GM23248 (cell line): ENCODE measurements around the gene RASSF5. TPM values are rescaled to one million over a fixed set of nuclear protein-coding genes. Genes with fewer than 3 reads are reported as not detected.

Source experiments
- DNase-seq: peaks from one replicate; pipeline ENCODE4 v3.0.0-alpha.2; 2015
- H2AFZ ChIP-seq: fragments of 200-600 bp; sonication (generic); 2 replicates; pipeline ENCODE4 v1.6.1; 2016; ENCODE audit warnings: antibody characterized with exemption
- H3F3A ChIP-seq: fragments of 200-600 bp; sonication (generic); 2 replicates; pipeline ENCODE4 v1.6.1; 2016; ENCODE audit warnings: mild to moderate bottlenecking, antibody characterized with exemption, mixed run types; ENCODE audit not compliant: insufficient read depth
- H3K27ac ChIP-seq: fragments of 200-600 bp; sonication (generic); 2 replicates; pipeline ENCODE4 v1.5.1; 2016; ENCODE audit warnings: mild to moderate bottlenecking
- H3K27me3 ChIP-seq: fragments of 200-600 bp; sonication (generic); replicated peaks from 2 replicates; pipeline ENCODE4 v1.6.1; 2016; ENCODE audit warnings: mild to moderate bottlenecking; ENCODE audit not compliant: insufficient read depth
- H3K36me3 ChIP-seq: fragments of 200-600 bp; sonication (generic); 2 replicates; pipeline ENCODE4 v1.6.1; 2016; ENCODE audit warnings: low read depth, mild to moderate bottlenecking
- H3K4me1 ChIP-seq: fragments of 200-600 bp; sonication (generic); 2 replicates; pipeline ENCODE4 v1.6.1; 2016; ENCODE audit warnings: mild to moderate bottlenecking; ENCODE audit not compliant: insufficient read depth
- H3K4me2 ChIP-seq: fragments of 200-600 bp; sonication (generic); one replicate; pipeline ENCODE4 v1.6.1; 2016; ENCODE audit warnings: mild to moderate bottlenecking; ENCODE audit not compliant: unreplicated experiment
- H3K4me3 ChIP-seq: fragments of 200-600 bp; sonication (generic); 2 replicates; pipeline ENCODE4 v1.5.1; 2016; ENCODE audit warnings: mild to moderate bottlenecking
- H3K79me2 ChIP-seq: fragments of 200-600 bp; sonication (generic); 2 replicates; pipeline ENCODE4 v1.6.1; 2016; ENCODE audit warnings: mild to moderate bottlenecking; ENCODE audit not compliant: insufficient read depth
- H3K9ac ChIP-seq: fragments of 200-600 bp; sonication (generic); 2 replicates; pipeline ENCODE4 v1.6.1; 2016; ENCODE audit warnings: mild to moderate bottlenecking
- H3K9me2 ChIP-seq: fragments of 200-600 bp; sonication (generic); 2 replicates; pipeline ENCODE4 v1.6.1; 2016; ENCODE audit warnings: mixed run types, mild to moderate bottlenecking, moderate library complexity; ENCODE audit not compliant: insufficient read depth
- H3K9me3 ChIP-seq: fragments of 200-600 bp; sonication (generic); one replicate; pipeline ENCODE4 v1.6.1; 2017; ENCODE audit warnings: low read depth
- H4K20me1 ChIP-seq: fragments of 200-600 bp; sonication (generic); 2 replicates; pipeline ENCODE4 v1.6.0; 2016; ENCODE audit not compliant: insufficient read depth
- EZH2 ChIP-seq: fragments of 200-600 bp; sonication (generic); IDR thresholded peaks from 2 replicates; pipeline ENCODE4 v1.6.1; 2018; ENCODE audit warnings: antibody characterized with exemption, mild to moderate bottlenecking; ENCODE audit not compliant: insufficient read depth, poor library complexity, severe bottlenecking
- EZH2phosphoT487 ChIP-seq: fragments of 200-600 bp; sonication (generic); IDR thresholded peaks from 2 replicates; pipeline ENCODE4 v1.6.1; 2018; ENCODE audit warnings: antibody characterized with exemption, moderate library complexity, mild to moderate bottlenecking, low read depth; ENCODE audit not compliant: insufficient read depth
- WGBS, 2 experiments: methylation state at CpG; one replicate each; pipeline ENCODE4 v1.1.6; 2015 to 2017; ENCODE audit warnings: low lambda C conversion rate in 2 of 2, low coverage in 1 of 2; ENCODE audit errors: missing lambda C conversion rate in 2 of 2; 5-methylcytosine and 5-hydroxymethylcytosine counted together
- in situ Hi-C: fragments of 300-500 bp; cut with MboI; formaldehyde crosslinking; loops from 2 replicates; pipeline ENCODE4 v1.15.0; 2020
- polyA plus RNA-seq: library from polyadenylated mRNA; unstranded; fragments of >200 nt; fragmentation: Nextera tagmentation; extraction: Ambion mirVana; gene quantifications from 2 replicates; pipeline ENCODE4 v1.2.1, GENCODE V29; 2016
- total RNA-seq: library from RNA; depleted of rRNA; stranded (reverse); fragments of >200 nt; shearing (Covaris generic); gene quantifications from 2 replicates; pipeline ENCODE4 v1.2.3, GENCODE V29; 2014

The RASSF5 gene
- total and polyA plus RNA-seq, 2 experiments from 2014 or later = 0.22 to 0.48 TPM

GRCh38 chr1:206534552-206534951 is 27.2 kb downstream of the RASSF5 start:
- H3K4me2 ChIP-seq = no peak overlapping the region
- TF ChIP-seq EZH2phosphoT487 (no peak), EZH2 (no peak)
- DNase-seq = no peak
- H2AFZ ChIP-seq = no peak overlapping the region
- no peak overlapping the region for H3K9ac ChIP-seq
- no peaks in the 10 kb centered on the region for H3K36me3 ChIP-seq
- no peak overlapping the region for H3K27ac ChIP-seq
- no peaks in the 10 kb centered on the region for H3K9me3 ChIP-seq
- no peaks in the 10 kb centered on the region for H3K9me2 ChIP-seq
- no peaks in the 10 kb centered on the region for H4K20me1 ChIP-seq
- 61 to 66% methylated on average over 3 of the region's 3 CpGs for WGBS, 2 experiments
- in situ Hi-C loops = no loop called here
- no peaks in the 10 kb centered on the region for H3F3A ChIP-seq
- no peaks in the 10 kb centered on the region for H3K79me2 ChIP-seq
- H3K27me3 ChIP-seq = no peaks in the 10 kb centered on the region
- H3K4me1 ChIP-seq = no peaks in the 10 kb centered on the region
- no peak overlapping the region for H3K4me3 ChIP-seq

GRCh38 chr1:206535853-206536188 is 28.5 kb downstream of the RASSF5 start:
- no peaks in the 10 kb centered on the region for H3K79me2 ChIP-seq
- no peak overlapping the region for H3K27ac ChIP-seq
- no peaks in the 10 kb centered on the region for H4K20me1 ChIP-seq
- no peaks in the 10 kb centered on the region for H3K9me2 ChIP-seq
- no peak overlapping the region for H3K9ac ChIP-seq
- TF ChIP-seq EZH2 = no peak
- no peak for TF ChIP-seq EZH2phosphoT487
- H2AFZ ChIP-seq = no peak overlapping the region
- no peak for DNase-seq
- peaks cover 5% of the 10 kb centered on the region; the same call in 1 of the 2 replicates for H3K4me1 ChIP-seq
- no peak overlapping the region for H3K4me2 ChIP-seq
- H3K36me3 ChIP-seq = no peaks in the 10 kb centered on the region
- no peaks in the 10 kb centered on the region for H3F3A ChIP-seq
- 85 to 87% methylated on average over 6 of the region's 6 CpGs for WGBS, 2 experiments
- no peaks in the 10 kb centered on the region for H3K27me3 ChIP-seq
- no peaks in the 10 kb centered on the region for H3K9me3 ChIP-seq
- H3K4me3 ChIP-seq = no peak overlapping the region
- in situ Hi-C loops = no loop called here

GRCh38 chr1:206537141-206537540 is 29.8 kb downstream of the RASSF5 start:
- no peaks in the 10 kb centered on the region for H3K9me3 ChIP-seq
- peaks cover 5% of the 10 kb centered on the region; the same call in 1 of the 2 replicates for H3K4me1 ChIP-seq
- no peak overlapping the region for H3K4me2 ChIP-seq
- no peak overlapping the region for H2AFZ ChIP-seq
- in situ Hi-C loops = no loop called here
- H3K9ac ChIP-seq = no peak overlapping the region
- TF ChIP-seq EZH2phosphoT487 (no peak), EZH2 (no peak)
- no peak for DNase-seq
- H3K79me2 ChIP-seq = no peaks in the 10 kb centered on the region
- no peaks in the 10 kb centered on the region for H3K36me3 ChIP-seq
- no peaks in the 10 kb centered on the region for H3K9me2 ChIP-seq
- no peak overlapping the region for H3K27ac ChIP-seq
- WGBS, 2 experiments = 91 to 98% methylated on average over 4 of the region's 4 CpGs
- no peaks in the 10 kb centered on the region for H4K20me1 ChIP-seq
- no peak overlapping the region for H3K4me3 ChIP-seq
- H3F3A ChIP-seq = no peaks in the 10 kb centered on the region
- no peaks in the 10 kb centered on the region for H3K27me3 ChIP-seq

- Histone ChIP-seq H3K4me3 (no peak overlapping the region), H3K27ac (no peak overlapping the region), H3K27me3 (no peaks in the 10 kb centered on the region), H2AFZ (no peak overlapping the region), H3K9ac (no peak overlapping the region), H4K20me1 (no peaks in the 10 kb centered on the region), H3K4me2 (no peak overlapping the region), H3K9me2 (no peaks in the 10 kb centered on the region), H3K79me2 (no peaks in the 10 kb centered on the region), H3K36me3 (no peaks in the 10 kb centered on the region), H3F3A (no peaks in the 10 kb centered on the region), H3K9me3 (no peaks in the 10 kb centered on the region), H3K4me1 (peaks cover 5% of the 10 kb centered on the region; the same call in 1 of the 2 replicates)
- in situ Hi-C loops = no loop called here
- DNase-seq = no peak
- 86 to 87% methylated on average over 6 of the region's 6 CpGs for WGBS, 2 experiments
- no peak for TF ChIP-seq EZH2phosphoT487
- TF ChIP-seq EZH2 = no peak
Observed at GRCh38 chr1:206538086-206538770, 30.9 kb downstream of the RASSF5 start.
